Ramos (cell line): ENCODE results near the gene SCARF2.
"Not testable (repeated sequence)": the region's sequence is repeated elsewhere in the genome, so short reads cannot be mapped to it uniquely, and the experiment has no call there.

Experiments
- in situ Hi-C: fragments of 300-500 bp; cut with MboI; formaldehyde crosslinking; loops from one replicate; pipeline ENCODE4 v1.14.3; 2022; ENCODE audit warnings: low sequenced_read_pairs; ENCODE audit not compliant: unreplicated experiment

The SCARF2 gene, protein sequence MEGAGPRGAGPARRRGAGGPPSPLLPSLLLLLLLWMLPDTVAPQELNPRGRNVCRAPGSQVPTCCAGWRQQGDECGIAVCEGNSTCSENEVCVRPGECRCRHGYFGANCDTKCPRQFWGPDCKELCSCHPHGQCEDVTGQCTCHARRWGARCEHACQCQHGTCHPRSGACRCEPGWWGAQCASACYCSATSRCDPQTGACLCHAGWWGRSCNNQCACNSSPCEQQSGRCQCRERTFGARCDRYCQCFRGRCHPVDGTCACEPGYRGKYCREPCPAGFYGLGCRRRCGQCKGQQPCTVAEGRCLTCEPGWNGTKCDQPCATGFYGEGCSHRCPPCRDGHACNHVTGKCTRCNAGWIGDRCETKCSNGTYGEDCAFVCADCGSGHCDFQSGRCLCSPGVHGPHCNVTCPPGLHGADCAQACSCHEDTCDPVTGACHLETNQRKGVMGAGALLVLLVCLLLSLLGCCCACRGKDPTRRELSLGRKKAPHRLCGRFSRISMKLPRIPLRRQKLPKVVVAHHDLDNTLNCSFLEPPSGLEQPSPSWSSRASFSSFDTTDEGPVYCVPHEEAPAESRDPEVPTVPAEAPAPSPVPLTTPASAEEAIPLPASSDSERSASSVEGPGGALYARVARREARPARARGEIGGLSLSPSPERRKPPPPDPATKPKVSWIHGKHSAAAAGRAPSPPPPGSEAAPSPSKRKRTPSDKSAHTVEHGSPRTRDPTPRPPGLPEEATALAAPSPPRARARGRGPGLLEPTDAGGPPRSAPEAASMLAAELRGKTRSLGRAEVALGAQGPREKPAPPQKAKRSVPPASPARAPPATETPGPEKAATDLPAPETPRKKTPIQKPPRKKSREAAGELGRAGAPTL

DNA sequence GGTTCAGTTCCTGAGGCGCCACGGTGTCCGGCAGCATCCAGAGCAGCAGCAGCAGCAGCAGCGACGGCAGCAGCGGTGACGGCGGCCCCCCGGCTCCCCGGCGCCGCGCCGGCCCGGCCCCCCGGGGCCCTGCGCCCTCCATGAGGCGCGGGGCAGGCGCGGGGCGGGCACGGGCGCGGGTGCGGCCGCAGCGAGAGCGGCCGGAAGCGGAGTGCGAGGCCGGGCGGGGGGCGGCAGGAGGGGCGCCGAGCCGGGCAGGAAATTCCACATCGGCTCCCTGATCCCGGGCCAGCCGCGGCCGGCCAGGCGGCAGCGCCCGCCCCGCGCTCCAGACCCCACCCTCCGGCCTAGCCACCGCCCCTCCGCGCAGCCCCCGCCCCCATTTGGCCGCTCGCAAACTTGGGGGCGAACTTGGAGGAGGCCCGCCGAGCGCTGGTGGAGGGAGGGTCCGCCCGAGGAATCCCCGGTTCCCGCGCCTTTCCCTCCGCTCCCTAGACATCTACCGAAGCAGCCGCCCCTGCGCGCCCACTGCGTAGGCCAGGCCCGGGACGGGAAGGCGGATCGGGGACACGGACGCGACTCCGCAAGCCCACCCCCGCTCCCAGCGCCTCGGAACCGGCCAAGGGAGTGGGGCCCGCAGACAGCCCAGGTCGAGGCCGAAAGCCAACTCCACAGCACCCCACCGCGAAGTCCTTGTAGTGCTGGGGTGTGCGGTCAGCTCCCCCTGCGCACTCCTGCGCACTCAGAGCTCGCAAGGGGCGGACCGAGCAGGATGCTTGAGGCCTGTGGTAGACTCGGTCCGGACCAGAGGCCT lies at the start of gene SCARF2:
Gene SCARF2 (minus strand): TSS at position 213 of the 814 bp plus-strand sequence. CDS start 71 bp downstream, at position 142.
- in situ Hi-C loops, result no loop called here

DNA sequence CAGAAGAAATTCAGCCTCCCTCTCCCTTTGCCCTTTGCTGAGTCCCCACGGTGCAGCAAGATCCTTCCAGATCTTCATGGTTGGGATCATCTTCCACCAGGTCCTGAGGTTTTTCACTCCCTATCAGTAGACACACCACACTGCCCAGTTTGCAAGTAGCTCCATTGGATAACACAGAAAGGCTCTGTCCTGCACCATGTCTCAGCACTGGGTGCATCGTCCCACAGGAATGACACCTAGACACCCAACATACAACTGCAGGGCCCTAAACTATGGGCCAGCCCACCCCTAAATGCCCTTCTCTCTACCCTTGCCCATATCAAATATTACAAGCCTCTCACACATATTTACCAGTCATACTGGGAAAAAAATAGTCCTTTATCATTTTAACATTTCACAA lies 48.6 kb upstream of the SCARF2 start:
- in situ Hi-C loops, result no loop called here

DNA sequence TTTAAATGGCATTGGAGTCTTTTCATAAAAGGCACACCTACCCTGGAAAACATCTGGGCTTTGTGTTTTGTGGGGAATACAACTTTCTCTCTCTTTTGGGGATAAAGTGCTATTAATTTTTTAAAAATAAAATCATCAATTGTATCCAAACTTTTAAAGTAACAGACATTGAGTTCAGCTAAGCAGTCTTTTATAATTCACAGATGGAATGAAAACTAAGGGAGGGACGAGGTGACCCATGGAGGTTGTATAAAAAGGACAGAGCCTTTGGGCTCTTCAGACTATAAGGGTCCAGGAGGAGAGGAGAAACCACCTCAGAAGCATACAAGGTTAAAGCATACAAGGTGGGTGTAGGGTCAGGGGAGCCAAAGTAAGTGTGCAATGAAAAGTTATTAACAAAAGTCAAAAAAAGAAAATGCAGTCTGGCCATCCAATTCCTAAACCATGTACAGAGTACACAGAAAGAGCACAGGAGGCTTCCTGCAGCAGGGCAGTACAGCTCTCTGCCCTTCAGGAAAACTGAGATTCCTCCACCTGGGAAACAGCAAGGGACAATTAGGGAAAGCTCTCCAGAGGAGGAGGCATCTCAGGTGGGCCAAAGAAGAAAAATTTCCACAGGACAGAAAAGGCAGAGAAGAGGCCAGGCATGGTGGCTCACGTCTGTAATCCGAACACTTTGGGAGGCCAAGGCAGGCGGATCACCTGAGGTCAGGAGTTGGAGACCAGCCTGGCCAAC lies 47.5 kb upstream of the SCARF2 start:
- in situ Hi-C loops, result no loop called here

DNA sequence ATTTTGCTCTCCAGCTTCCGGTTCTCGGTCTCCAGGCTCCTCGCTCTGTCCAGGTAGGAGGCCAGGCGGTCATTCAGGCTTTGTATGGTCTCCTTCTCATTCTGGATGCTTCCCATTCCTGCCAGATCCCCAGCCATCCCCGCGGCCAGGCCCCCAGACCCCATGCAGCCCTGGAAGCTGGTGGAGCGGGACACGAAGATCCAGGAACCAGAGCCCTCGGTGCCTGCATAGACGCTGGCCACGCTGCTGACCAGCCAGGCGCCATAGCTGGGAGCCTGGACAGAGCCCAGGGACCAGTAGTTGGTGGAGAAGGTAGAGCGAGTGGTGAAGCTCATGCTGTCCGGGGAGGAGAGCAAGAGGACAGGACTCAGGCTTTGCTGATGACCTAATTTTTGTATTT lies 46.1 kb upstream of the SCARF2 start:
- in situ Hi-C loops, result no loop called here

DNA sequence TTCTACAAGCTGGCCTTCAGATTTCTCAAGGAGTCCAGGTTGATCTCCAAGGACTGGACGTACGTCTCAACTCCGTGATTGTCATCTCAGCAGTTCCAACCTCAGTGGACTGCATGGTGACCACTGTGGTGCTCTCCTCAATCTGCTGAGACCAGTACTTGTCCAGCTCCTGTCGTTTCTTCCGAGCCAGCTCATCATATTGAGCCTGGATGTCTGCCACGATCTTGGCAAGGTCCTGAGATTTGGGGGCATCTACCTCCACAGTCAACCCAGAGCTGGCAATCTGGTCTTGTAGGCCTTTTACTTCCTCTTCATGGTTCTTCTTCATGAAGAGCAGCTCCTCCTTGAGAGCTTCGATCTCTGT lies 45.5 kb upstream of the SCARF2 start:
- in situ Hi-C loops, result not testable (repeated sequence)

DNA sequence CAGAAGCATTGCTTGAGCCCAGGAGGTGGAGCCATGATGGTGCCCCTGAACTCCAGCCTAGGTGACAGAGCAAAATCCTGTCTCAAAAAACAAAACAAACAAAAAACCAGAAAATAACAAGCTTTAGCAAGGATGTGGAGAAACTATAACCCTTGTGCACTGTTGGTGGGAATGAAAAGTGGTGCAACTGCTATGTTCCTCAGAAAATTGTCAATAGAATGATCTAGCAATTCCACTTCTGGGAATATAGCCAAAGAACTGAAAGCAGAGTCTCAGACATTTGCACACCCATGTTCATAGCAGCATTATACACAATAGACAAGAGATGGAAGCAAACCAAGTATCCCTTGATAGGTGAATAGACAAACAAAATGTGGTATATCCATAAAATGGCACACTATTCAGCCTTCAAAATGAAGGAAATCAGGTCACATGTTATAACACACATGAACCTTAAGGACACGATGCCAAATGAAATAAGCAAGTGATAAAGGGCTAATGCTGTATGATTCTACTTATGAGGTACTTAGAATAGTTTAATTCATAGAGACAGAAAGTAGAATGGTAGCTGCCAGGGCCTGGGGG lies 42.1 kb upstream of the SCARF2 start:
- in situ Hi-C loops, result no loop called here

DNA sequence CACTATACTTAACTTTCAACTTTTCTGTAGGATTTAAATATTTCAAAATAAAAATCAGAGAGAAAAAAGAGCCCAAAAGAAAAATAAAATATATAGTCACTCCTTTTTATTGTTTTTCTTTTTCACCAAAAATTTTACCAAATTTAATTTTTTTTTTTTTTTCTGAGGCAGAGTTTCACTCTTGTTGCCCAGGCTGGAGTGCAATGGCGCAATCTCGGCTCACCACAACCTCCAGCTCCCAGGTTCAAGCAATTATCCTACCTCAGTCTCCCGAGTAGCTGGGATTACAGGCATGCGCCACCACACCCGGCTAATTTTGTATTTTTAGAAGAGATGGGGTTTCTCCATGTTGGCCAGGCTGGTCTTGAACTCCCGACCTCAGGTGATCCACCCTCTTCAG lies 40.4 kb upstream of the SCARF2 start:
- in situ Hi-C loops, result not testable (repeated sequence)

DNA sequence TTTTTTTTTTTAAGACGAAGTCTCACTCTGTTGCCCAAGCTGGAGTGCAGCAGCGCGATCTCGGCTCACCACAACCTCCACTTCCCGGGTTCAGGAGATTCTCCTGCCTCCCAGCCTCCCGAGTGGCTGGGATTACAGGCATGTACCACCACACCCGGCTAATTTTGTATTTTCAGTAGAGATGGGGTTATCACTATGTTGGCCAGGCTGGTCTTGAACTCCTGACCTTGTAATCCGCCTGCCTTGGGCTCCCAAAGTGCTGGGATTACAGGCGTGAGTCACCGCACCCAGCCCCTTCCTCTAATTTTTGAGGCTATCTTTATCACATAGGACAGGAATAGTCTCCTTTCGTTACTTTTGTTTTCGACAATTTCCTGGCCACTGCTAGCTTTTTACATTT lies 37.9 kb upstream of the SCARF2 start:
- in situ Hi-C loops, result not testable (repeated sequence)

DNA sequence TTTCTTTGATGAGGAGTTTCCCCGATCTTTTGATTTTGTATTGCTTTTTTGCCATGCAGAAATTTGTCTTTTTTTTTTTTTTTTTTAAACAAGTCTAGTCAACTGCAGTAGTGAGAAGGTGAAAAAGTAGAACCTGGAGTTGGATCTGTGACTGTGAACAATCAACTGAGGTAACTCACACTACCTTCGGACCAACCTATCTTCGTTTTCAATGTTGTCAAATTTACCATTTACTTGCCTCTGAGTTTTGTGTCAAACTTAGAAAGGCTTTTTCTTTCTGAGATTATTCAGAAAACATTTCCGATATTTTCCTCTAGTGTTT lies 37.5 kb upstream of the SCARF2 start:
- in situ Hi-C loops, result no loop called here

DNA sequence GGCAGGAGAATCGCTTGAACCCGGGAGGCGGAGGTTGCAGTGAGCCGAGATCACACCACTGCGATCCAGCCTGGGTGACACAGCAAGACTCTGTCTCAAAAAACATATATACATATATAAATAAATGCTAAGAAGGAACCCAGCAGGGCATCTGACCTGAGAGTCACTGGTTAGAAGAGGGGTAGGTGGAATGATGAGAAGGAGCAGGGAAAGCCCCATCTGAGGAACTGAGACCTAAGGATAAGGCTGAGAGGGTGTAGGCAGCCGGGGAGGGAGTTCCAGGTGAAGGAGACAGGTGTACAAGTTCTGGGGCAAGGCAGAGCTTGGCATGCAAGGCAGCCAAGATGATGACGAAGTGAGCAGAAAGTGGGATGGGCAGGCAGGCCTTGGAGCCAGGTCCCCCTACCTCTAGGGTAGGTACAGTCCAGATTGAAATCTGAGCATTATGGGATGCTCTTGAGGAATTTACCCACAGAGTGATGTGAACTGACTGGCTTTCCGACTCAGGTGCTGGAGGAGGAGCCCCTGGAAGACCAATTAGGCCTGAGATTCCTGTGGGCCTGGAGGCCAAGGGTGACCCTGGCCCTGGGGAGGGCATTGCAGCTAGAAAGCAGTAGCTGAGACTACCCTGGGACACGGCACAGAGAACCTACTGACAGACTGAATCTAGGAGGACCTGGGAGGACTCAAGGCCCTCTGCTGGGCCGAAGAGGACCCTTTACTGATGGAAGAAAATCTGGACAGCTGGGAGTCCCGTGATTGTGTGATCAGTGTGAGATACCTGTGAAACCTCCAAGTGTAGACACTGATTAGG lies 35.2 kb upstream of the SCARF2 start:
- in situ Hi-C loops, result no loop called here

DNA sequence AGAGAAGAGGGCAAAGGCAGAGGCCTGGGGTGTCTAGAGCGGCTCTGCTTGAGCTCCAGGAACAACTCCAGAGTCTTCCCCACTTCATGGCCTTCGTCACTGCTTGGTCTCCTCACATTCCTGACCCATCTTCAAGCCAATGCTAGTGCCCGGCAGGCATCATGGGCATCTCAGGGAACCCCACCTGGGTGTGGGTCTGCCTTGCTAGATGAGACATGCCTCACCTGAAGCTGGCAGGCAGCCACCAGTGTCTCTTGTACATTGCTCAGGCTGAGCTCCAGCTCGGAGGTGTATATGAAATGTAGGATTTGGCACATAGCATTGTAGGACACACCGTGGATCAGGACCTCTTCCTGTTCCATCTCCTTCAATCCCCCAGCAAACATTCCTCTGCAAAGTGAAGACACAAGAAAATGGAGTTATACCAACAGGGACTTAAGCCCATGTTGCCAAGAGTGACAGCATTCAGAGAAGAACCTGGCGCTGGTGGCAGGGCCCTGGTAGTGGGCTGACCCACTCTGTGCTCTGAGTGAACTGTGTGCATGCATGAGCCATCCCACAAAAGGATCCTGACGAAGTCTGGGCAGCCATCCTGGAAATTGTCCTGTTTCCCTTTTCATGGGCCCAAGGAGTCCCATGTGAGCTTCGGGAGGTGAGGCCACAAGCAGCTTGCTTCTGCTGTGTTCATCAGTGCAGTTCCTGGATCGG lies 33.7 kb upstream of the SCARF2 start:
- in situ Hi-C loops, result no loop called here

DNA sequence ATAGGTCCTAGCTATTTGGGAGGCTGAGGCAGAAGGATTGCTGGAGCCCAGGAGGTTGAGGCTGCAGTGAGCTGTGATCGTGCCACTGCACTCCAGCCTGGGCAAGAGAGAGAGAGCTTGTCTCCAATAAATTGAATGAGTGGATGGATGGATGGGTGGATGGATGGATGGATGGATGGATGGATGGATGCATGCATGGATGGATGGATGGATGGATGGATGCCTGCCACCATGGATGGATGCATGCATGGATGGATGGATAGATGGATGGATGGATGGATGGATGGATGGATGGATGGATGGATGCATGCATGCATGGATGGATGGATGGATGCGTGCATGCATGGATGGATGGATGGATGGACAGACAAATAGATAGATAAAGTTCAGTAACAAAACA lies 32.9 kb upstream of the SCARF2 start:
- in situ Hi-C loops, result not testable (repeated sequence)

DNA sequence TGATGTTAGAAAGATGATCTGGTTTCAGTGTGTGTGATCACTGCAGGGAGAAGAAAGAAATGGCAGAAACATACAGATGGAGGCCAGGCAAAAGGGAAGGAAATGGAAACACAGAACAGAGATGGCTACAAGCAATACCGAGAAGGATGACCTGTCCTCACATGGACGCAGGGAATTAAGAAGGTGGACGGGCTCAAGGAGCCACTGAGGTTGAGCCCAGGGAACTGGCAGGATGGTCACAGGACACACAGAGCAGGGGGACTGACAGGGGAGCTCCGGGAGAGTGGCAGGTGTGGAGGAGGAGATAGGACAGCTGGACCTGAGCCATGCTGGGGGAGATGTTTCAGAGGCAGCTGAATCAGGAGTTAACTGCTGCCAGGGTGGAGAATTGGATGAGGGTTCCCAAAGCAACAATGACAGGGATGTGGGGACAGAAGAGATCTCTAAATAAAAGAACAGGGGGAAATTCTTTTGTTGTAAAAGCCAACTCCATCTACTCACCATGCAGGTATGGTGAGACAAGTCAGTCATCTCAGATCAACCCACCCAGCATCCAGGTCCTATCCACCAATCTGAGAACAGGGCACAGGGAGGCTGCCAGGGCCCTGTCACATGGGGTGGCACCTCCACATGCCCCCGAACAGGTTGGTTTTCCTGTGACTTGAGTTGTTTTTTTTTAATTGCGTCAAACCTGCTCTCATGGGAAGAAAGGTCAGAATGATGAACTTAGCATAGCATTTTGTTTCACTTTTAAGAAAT lies 31.7 kb upstream of the SCARF2 start:
- in situ Hi-C loops, result no loop called here

DNA sequence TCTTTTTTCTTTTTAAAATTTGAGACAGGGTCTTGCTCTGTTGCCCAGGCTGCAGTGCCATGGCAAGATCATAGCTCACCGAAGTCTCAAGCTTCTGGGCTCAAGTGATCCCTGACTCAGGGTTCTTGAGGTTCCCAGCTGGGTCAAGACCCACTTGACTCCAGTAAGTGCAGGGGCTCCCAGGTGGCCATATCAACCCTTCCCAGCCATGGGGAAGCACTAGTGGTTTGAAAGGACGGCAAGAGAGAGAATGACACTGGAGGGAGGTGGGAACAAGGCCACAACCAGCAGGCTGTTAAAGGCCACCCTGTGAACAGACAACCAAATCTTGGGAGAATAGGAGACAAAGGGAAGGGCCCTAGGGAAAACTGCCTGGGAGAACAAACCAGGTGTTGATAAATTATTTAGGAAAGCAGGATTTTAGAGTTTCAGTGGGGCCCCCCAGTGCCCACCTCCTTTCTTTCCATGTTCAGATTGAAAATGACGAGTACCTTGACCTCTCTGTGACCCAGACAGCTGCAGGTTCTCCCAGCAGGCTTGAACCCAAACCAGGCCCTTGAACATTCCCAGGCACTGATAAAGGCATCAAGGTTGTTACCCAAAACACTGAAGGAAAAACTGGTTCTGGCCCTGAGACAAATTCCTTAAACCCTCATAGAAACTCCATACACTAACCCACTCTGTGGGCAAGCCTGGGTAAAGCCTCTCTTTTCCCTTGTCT lies 29.2 kb upstream of the SCARF2 start:
- in situ Hi-C loops, result no loop called here

DNA sequence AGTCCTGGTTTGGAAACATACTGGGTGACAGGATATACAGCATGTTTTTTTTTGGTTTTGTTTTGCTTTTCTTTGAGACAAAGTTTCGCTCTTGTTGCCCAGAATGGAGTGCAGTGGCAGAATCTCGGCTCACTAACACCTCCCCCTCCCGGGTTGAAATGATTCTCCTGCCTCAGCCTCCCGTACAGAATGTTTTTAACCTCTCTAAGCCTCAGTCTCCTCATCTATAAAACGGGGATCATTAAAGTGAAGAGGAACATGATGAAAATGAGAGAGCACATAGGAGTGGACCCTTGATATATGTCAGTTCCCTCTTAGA lies 28.1 kb upstream of the SCARF2 start:
- in situ Hi-C loops, result no loop called here

DNA sequence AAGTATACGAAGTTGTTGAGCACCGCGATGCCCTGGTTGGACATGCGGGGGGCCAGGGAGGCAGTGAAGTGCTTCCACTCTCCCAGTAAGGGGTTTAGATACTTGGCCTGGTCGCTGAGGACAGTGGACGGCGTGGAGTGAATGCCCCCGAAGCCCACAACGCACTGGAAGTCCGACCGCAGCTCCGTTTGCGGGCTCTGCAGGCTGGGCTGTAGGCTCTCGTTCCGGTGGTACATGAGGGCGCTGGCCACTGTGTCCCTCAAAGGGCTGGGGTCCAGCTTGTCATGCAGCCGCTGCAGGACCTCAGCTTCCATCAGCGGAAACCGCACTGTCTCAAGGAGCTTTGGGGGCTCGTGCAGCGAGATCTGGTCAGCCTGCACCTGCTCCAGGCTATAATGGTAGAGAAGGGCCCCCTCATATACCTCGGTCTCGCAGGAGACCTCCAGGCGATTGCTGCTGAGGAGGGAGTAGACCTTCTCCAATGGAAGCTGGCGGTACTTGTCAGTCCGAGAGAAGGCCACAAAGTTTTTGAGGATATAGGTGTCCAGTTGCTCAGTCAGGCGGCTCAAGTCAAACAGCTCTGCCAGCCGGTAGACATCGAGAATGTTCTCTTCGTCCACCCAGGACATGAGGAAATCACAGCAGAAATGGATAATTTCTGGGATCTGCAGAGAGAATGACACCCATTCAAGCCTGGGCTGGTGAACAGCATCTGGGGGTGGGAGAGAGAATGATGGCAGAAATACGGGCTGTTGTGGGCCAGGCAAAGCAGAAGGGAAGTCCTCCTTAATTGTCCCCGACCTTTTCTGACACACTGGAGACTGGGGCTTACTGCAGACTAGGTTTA lies 27.5 kb upstream of the SCARF2 start:
- in situ Hi-C loops, result no loop called here
